Measurements from ENCODE around the gene PCBP3.
A peak's percentile ranks its signal among the peaks of the same experiment; 100 is the strongest.
"Not testable (repeated sequence)": the region's sequence is repeated elsewhere in the genome, so short reads cannot be mapped to it uniquely, and the experiment has no call there.

PCBP3 gene

GRCh38 chr21:45792682-45793383, 149.3 kb downstream of the PCBP3 start:
- no peak for DNase-seq

GRCh38 chr21:45794027-45794426, 150.5 kb downstream of the PCBP3 start:
- DNase-seq = no peak

GRCh38 chr21:45796003-45796402, 152.5 kb downstream of the PCBP3 start:
- DNase-seq = no peak

- no peak for DNase-seq
These were observed 153.8 kb downstream of the PCBP3 start for GRCh38 chr21:45797338-45797737.

- DNase-seq = no peak
These were observed 156.3 kb downstream of the PCBP3 start for GRCh38 chr21:45799765-45800338.

- DNase-seq = no peak
These were observed 157.0 kb downstream of the PCBP3 start for GRCh38 chr21:45800339-45801080.

GRCh38 chr21:45801129-45801964, 157.8 kb downstream of the PCBP3 start:
- no peak for DNase-seq

GRCh38 chr21:45801989-45802388, 158.5 kb downstream of the PCBP3 start:
- DNase-seq = no peak

GRCh38 chr21:45802425-45802824, 158.9 kb downstream of the PCBP3 start:
- peak; percentile 37 for DNase-seq

- peak; percentile 76 for DNase-seq
These were observed 159.6 kb downstream of the PCBP3 start for GRCh38 chr21:45802956-45803617.

GRCh38 chr21:45803618-45804340, 160.3 kb downstream of the PCBP3 start:
- no peak for DNase-seq

GRCh38 chr21:45804809-45805313, 161.3 kb downstream of the PCBP3 start:
- peak; percentile 24 for DNase-seq

GRCh38 chr21:45805321-45805720, 161.8 kb downstream of the PCBP3 start:
- DNase-seq = no peak

GRCh38 chr21:45806042-45806441, 162.5 kb downstream of the PCBP3 start:
- DNase-seq = no peak

- not testable (repeated sequence) for DNase-seq
These were observed 165.1 kb downstream of the PCBP3 start for GRCh38 chr21:45808663-45809062.

- no peak for DNase-seq
These were observed 165.9 kb downstream of the PCBP3 start for GRCh38 chr21:45809421-45809820.

- no peak for DNase-seq
These were observed 167.6 kb downstream of the PCBP3 start for GRCh38 chr21:45811136-45811535.

GRCh38 chr21:45814210-45814940, 170.8 kb downstream of the PCBP3 start:
- DNase-seq = not testable (repeated sequence)

- DNase-seq = not testable (repeated sequence)
These were observed 172.3 kb downstream of the PCBP3 start for GRCh38 chr21:45815781-45816180.

GRCh38 chr21:45816794-45817193, 173.3 kb downstream of the PCBP3 start:
- DNase-seq = no peak

- peak; percentile 53 for DNase-seq
These were observed 173.8 kb downstream of the PCBP3 start for GRCh38 chr21:45817345-45817744.

Measured in retina (tissue), 1 donor.